ENCODE measurements around the gene FBLN7. TPM values are rescaled to one million over a fixed set of nuclear protein-coding genes. Genes with fewer than 3 reads are reported as not detected.

The FBLN7 gene
- total and polyA plus RNA-seq, 2 of the 8 experiments (the other 6 are each of a cell fraction or from before 2014, with no cell fraction given): 0.30 to 0.77 TPM

GRCh38 chr2:112164876-112165275 lies 26.7 kb downstream of the FBLN7 start (continued):
- TF ChIP-seq CTBP2 (IDR thresholded peaks at IDR 0.05; ENCODE audit: borderline replicate concordance, insufficient read depth, insufficient read length, low read length) (no peak), CBX8 (IDR thresholded peaks at IDR 0.05; ENCODE audit: borderline replicate concordance, low read depth, low read length) (no peak), SUZ12 (IDR thresholded peaks at IDR 0.05; ENCODE audit: low read length) (no peak), TBP (IDR thresholded peaks at IDR 0.05; ENCODE audit: low read depth, low read length) (no peak), SIN3A (conservative IDR thresholded peaks at IDR 0.05 in 1 of 2, IDR thresholded peaks at IDR 0.05 in 1 of 2; ENCODE audit: low read depth in 1 of 2, low read length in 2 of 2) (no peak), RNF2 (IDR thresholded peaks at IDR 0.05; ENCODE audit: borderline replicate concordance, low read depth, low read length, missing control alignments, poor library complexity, severe bottlenecking) (no peak), FOSL1 (IDR thresholded peaks at IDR 0.05; ENCODE audit: insufficient read depth, low read depth, low read length) (no peak), CTCF (IDR thresholded peaks at IDR 0.05; ENCODE audit: control extremely low read depth in 1 of 3, insufficient read depth in 1 of 3, low read depth in 1 of 3, low read length in 3 of 3) (no peak)

Data from H1 (cell line).